ENCODE measurements around the gene MARVELD3.
"Not testable (repeated sequence)": the region's sequence is repeated elsewhere in the genome, so short reads cannot be mapped to it uniquely, and the experiment has no call there.

The MARVELD3 gene

DNA sequence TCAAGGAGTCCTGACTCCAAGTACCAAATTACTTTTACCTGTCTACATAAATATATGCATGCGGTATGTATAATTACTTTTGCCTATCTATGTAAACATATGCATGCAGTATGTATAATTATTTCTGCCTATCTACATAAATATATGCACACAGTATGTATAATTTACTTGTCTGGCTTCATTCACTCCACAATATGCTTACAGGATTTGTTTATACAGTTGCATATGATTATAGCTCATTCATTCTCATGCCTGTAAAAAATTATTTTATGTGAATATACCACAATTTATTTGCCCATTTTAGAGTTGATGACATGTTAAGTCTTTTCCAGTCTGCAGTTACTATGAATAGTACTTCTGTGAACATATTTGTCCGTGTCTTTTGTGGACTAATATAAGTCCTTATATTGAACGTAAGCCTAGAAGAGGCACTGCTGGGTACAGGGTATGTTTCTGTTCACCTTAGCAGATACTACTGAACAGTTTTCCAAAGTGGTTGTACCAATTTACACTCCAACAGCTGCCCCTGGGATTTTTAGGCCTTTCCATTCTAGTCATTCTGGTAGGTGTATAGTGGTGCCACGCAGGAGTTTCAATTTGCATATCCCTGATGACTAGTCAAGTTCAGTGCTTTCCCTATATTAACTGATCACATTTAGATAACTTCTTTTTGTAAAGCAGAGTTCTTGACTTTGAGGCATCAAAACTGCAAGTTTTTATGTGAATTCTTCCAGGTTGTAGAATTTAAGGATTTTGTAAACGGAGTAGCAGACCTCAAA, 47.0 kb downstream of the MARVELD3 start:
- no peak for DNase-seq

DNA sequence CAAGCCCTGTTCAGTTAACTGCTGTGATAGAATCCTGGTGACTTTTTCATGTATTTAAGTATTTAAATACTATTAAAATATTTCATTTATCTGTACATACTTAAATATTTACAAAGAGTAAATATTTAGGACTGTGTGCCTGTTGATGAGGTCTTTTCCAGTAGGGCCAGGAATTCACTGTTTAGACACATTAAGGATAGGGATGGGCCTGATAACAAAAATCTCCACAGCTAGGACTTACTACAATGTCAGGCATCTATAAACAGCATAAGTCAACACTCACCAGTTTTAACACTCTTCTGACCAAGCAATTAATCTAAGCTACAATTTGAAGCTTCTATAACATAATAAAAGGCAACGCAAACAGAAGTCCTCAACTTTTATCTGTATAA, 47.6 kb downstream of the MARVELD3 start:
- no peak for DNase-seq

DNA sequence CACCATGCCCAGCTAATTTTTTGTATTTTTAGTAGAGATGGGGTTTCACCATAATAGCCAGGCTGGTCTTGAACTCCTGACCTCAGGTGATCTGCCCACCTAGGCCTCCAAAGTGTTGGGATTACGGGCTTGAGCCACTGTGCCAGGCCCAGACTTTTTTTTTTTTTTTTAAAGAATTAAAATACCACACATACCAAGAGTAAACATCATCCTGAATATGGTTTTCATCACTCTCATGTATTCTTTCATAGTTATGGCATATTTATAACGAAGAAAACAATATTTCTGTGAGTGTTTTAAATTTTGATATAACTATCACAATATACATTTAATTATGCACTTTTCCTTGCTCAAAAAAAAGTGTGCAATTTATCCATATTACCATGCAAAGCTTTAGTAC, 48.2 kb downstream of the MARVELD3 start:
- DNase-seq, result no peak

DNA sequence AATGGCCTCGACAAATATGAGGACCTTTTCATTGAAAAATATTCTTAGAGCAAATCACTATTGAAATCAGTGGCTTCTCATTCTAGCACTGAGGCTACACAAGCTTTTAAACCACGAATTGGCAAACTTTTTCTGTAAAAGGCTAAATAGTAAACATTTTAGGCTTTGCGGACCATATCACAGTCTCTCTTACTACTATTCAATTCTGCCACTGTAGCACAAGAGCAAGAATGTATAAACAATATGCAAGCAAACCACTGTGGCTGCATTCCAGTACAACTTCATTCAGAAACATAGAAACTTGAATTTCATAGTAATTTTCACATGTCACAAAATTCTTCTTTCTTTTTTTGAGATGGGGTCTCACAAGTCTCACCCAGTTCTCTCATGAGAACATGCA, 49.4 kb downstream of the MARVELD3 start:
- DNase-seq, result no peak

DNA sequence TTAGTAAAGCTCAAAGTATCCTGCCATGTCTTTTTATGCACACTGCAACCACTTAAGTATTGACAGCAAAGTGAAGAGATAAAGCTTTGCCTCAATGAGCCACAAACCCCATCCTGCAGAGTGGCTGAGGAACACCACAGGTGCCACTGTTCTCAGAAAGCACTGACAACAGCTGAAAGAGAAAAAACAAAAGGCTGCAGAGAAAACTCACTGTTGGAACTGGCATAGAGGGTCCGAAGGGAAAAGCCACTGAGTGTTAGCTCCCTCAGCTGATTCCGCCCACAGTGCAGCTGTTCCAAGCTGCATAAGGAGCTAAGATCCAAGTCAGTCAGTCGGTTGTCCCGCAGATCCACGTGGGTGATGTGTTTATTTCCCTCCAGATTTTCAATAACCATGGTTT, 50.3 kb downstream of the MARVELD3 start:
- no peak for DNase-seq

DNA sequence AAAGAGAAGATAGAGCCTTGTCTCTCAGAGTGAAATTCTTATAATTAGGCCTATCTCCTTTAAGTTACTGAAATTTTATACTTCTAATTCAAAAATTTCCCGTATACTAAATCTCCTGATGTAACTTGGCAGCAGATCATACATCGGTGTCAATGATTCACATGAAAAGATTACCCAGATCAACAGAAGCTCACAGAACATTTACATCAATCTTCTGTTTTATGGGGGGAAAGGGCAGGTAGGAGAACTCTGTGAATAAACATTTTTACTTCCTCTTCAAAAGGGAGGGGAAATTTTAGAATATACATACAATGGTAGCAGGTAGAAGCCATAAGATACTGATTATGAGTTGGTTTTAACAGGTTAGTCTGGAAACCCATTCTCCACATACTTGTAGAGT, 55.4 kb downstream of the MARVELD3 start:
- DNase-seq, result no peak

DNA sequence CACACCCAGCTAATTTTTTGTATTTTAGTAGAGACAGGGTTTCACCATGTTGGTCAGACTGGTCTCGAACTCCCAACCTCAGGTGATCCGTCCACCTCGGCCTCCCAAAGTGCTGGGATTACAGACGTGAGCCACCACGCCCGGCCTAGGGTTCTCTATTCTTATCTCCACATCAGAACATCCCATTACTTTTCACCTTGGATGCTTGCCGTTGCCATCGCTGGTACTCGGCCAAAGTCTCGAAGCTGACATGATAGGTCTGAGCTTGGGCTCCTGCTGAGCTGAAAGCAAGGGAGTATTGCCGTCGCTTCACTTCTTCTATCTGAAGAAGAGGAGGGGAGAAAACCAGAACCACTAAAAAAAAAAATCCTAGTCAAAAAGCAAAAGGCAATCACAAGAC, 58.3 kb downstream of the MARVELD3 start:
- DNase-seq, result not testable (repeated sequence)
